Measurements from ENCODE around the gene MRI1.
A peak's percentile ranks its signal among the peaks of the same experiment; 100 is the strongest.

The MRI1 gene

DNA sequence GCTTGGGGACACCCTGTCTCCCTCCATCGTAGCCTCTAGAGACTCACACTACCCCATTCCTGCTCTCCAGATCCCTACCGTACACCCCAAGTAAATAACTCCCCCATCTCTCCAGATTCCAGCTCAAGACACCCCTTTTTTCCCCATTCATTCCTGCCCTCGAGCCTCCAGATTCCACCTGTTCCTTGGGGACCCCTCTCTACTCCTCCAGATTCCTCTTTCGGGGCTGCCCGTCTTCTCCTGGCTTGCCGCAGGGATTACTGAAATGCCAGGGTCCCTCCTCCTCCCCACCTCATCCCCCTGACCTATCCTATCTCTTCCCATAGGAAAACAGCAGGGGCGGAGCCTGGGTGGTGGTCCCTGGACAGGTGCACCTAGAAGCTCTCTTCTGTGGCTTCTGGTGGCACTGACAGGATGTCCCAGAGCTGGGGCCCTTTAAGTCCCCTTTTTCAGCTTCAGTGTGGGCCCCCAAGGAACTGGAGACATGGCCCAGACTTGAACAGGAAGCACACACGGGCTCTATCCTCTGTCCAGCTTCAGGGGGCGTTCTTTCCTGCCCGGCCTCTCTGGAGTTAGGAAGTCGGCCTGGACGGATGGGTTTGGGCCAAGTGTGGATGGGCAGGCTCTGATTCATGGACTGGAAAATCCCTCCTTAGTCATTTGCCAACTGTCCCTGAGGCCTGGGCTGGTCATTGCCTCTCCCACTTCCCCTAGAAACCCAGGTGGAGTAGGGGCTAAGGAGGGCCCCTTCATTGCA, 32.2 kb downstream of the MRI1 start:
- TF ChIP-seq, protein P1, sequence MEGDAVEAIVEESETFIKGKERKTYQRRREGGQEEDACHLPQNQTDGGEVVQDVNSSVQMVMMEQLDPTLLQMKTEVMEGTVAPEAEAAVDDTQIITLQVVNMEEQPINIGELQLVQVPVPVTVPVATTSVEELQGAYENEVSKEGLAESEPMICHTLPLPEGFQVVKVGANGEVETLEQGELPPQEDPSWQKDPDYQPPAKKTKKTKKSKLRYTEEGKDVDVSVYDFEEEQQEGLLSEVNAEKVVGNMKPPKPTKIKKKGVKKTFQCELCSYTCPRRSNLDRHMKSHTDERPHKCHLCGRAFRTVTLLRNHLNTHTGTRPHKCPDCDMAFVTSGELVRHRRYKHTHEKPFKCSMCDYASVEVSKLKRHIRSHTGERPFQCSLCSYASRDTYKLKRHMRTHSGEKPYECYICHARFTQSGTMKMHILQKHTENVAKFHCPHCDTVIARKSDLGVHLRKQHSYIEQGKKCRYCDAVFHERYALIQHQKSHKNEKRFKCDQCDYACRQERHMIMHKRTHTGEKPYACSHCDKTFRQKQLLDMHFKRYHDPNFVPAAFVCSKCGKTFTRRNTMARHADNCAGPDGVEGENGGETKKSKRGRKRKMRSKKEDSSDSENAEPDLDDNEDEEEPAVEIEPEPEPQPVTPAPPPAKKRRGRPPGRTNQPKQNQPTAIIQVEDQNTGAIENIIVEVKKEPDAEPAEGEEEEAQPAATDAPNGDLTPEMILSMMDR (IDR thresholded peaks at IDR 0.05; ENCODE audit: low read depth, low read length), result no peak
- peak overlapping the region; percentile 7; the same call in 1 of the 2 replicates for H3K27ac ChIP-seq
- peak; percentile 30 for DNase-seq
- H3K4me3 ChIP-seq (ENCODE audit: low read depth, low read length), result peak overlapping the region; percentile 56
- peaks cover 4% of the 10 kb centered on the region; the same call in 1 of the 2 replicates for H3K36me3 ChIP-seq
- no peaks in the 10 kb centered on the region for H3K9me3 ChIP-seq (ENCODE audit: severe bottlenecking)
- no peaks in the 10 kb centered on the region for H3K27me3 ChIP-seq (ENCODE audit: insufficient read depth, low read depth, severe bottlenecking)

GRCh38 chr19:13797058-13797440, 32.7 kb downstream of the MRI1 start:
- H3K27me3 ChIP-seq (ENCODE audit: insufficient read depth, low read depth, severe bottlenecking), result no peaks in the 10 kb centered on the region
- H3K27ac ChIP-seq, result no peak overlapping the region
- TF ChIP-seq, protein P1 (IDR thresholded peaks at IDR 0.05; ENCODE audit: low read depth, low read length), result no peak
- no peak for DNase-seq
- peaks cover 4% of the 10 kb centered on the region; the same call in 1 of the 2 replicates for H3K36me3 ChIP-seq
- no peak overlapping the region for H3K4me3 ChIP-seq (ENCODE audit: low read depth, low read length)
- H3K9me3 ChIP-seq (ENCODE audit: severe bottlenecking), result no peaks in the 10 kb centered on the region

- Histone ChIP-seq H3K27me3 (ENCODE audit: insufficient read depth, low read depth, severe bottlenecking) (no peaks in the 10 kb centered on the region), H3K36me3 (peaks cover 6% of the 10 kb centered on the region; the same call in 1 of the 2 replicates), H3K4me3 (ENCODE audit: low read depth, low read length) (no peak overlapping the region), H3K9me3 (ENCODE audit: severe bottlenecking) (no peaks in the 10 kb centered on the region), H3K27ac (no peak overlapping the region)
- TF ChIP-seq, protein P1 (IDR thresholded peaks at IDR 0.05; ENCODE audit: low read depth, low read length), result no peak
- no peak for DNase-seq
These were observed 33.5 kb downstream of the MRI1 start for GRCh38 chr19:13797870-13798269.

DNA sequence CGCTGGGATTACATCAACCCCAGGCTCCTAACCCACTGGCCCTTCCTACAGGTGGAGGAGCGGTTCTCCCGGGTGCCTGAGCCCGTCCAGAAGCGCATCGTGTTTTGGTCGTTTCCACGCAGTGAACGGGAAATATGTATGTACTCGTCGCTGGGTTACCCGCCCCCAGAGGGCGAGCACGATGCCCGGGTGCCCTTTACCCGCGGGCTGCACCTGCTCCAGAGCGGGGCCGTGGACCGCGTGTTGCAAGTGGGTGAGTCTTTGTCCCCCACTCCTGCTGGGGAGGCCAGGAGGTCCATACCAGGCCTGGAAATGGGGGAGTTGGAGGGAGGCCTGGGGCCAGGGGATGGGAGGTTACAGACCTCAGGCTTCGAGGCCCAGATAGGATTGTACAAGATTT, 35.3 kb downstream of the MRI1 start:
- H3K36me3 ChIP-seq, result peaks cover 13% of the 10 kb centered on the region
- no peak overlapping the region for H3K27ac ChIP-seq
- H3K27me3 ChIP-seq (ENCODE audit: insufficient read depth, low read depth, severe bottlenecking), result no peaks in the 10 kb centered on the region
- H3K4me3 ChIP-seq (ENCODE audit: low read depth, low read length), result no peak overlapping the region
- TF ChIP-seq, protein P1 (IDR thresholded peaks at IDR 0.05; ENCODE audit: low read depth, low read length), result no peak
- no peaks in the 10 kb centered on the region for H3K9me3 ChIP-seq (ENCODE audit: severe bottlenecking)
- DNase-seq, result no peak

DNA sequence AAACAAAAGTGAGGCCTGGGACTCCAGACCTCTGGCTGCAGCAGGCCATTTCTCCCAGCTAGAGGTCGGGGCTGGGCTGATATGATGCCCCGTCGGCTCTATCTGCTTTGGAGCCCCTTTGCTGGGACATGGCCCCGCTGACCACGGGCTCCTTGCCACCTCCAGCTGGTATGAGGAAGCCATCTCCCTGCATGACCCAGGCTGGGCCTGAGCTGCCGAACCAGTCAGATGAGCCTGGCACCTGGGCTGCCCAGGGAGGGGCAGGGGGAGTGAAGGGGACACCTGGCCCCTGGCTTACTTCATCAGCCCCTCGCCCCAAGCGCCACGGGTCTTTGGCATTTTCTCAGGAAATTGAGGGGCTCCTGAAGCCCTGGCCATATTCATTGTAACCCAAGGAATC, 38.7 kb downstream of the MRI1 start:
- Histone ChIP-seq H3K9me3 (ENCODE audit: severe bottlenecking) (no peaks in the 10 kb centered on the region), H3K4me3 (ENCODE audit: low read depth, low read length) (no peak overlapping the region), H3K36me3 (peaks cover 30% of the 10 kb centered on the region), H3K27ac (peak overlapping the region; percentile 40; the same call in 1 of the 2 replicates), H3K27me3 (ENCODE audit: insufficient read depth, low read depth, severe bottlenecking) (no peaks in the 10 kb centered on the region)
- DNase-seq, result no peak
- TF ChIP-seq, protein P1 (IDR thresholded peaks at IDR 0.05; ENCODE audit: low read depth, low read length), result no peak
